Stimulated activated CD4-positive, alpha-beta T cell treated with anti-CD3 and anti-CD28 coated beads, Interleukin-1b, Interleukin-23, amount 100 ng/mL, for 48 hours (primary cell): ENCODE data around the gene TSPYL1.
"Not testable (repeated sequence)": the region's sequence is repeated elsewhere in the genome, so short reads cannot be mapped to it uniquely, and the experiment has no call there.

Experiments used
- DNase-seq: peaks from one replicate; pipeline ENCODE4 v3.0.0-alpha.2; 2020

TSPYL1 gene

GRCh38 chr6:116279232-116280160, at the start of gene TSPYL1:
Gene TSPYL1, minus strand, starts transcription at chr6:116279930. Its CDS starts 100 bp downstream, at chr6:116279830.
- DNase-seq, result peak; percentile 94

- no peak for DNase-seq
Observed at GRCh38 chr6:116329156-116329555, 49.4 kb upstream of the TSPYL1 start.

- DNase-seq, result no peak
Observed at GRCh38 chr6:116328528-116328903, 48.8 kb upstream of the TSPYL1 start.

- DNase-seq, result no peak
Observed at GRCh38 chr6:116327803-116328527, 48.2 kb upstream of the TSPYL1 start.

GRCh38 chr6:116326996-116327395, 47.3 kb upstream of the TSPYL1 start:
- no peak for DNase-seq

GRCh38 chr6:116326181-116326671, 46.5 kb upstream of the TSPYL1 start:
- no peak for DNase-seq

GRCh38 chr6:116325634-116326132, 46.0 kb upstream of the TSPYL1 start:
- DNase-seq, result not testable (repeated sequence)

- DNase-seq, result no peak
Observed at GRCh38 chr6:116323863-116324262, 44.1 kb upstream of the TSPYL1 start.

GRCh38 chr6:116321933-116322332, 42.2 kb upstream of the TSPYL1 start:
- not testable (repeated sequence) for DNase-seq

- DNase-seq, result no peak
Observed at GRCh38 chr6:116316772-116317467, 37.2 kb upstream of the TSPYL1 start.

- no peak for DNase-seq
Observed at GRCh38 chr6:116314878-116315277, 35.1 kb upstream of the TSPYL1 start.

GRCh38 chr6:116314218-116314617, 34.5 kb upstream of the TSPYL1 start:
- no peak for DNase-seq

GRCh38 chr6:116313101-116313776, 33.5 kb upstream of the TSPYL1 start:
- no peak for DNase-seq

GRCh38 chr6:116309657-116310056, 29.9 kb upstream of the TSPYL1 start:
- DNase-seq, result no peak

- no peak for DNase-seq
Observed at GRCh38 chr6:116309001-116309400, 29.3 kb upstream of the TSPYL1 start.

GRCh38 chr6:116307633-116308032, 27.9 kb upstream of the TSPYL1 start:
- DNase-seq, result no peak

- no peak for DNase-seq
Observed at GRCh38 chr6:116307001-116307400, 27.3 kb upstream of the TSPYL1 start.

GRCh38 chr6:116304538-116305097, 24.9 kb upstream of the TSPYL1 start:
- DNase-seq, result no peak

GRCh38 chr6:116301104-116301503, 21.4 kb upstream of the TSPYL1 start:
- DNase-seq, result no peak

GRCh38 chr6:116300566-116300965, 20.8 kb upstream of the TSPYL1 start:
- DNase-seq, result no peak

- no peak for DNase-seq
Observed at GRCh38 chr6:116298973-116299372, 19.2 kb upstream of the TSPYL1 start.

- no peak for DNase-seq
Observed at GRCh38 chr6:116298273-116298672, 18.5 kb upstream of the TSPYL1 start.
